ENCODE results near the gene MINDY4. TPM values are rescaled to one million over a fixed set of nuclear protein-coding genes. Genes with fewer than 3 reads are reported as not detected.

MINDY4 gene
- total and polyA plus RNA-seq, 2 of the 8 experiments (the other 6 are each of a cell fraction or from before 2014, with no cell fraction given) = 1.3 to 3.6 TPM

GRCh38 chr7:30880941-30881340 is 109.7 kb downstream of the MINDY4 start:
- POLR2A ChIA-PET (ENCODE audit: partially characterized antibody) = interaction anchor here (0.7 to 0.8 kb wide), 2 partner anchors 26 to 35 kb away, joined by 3 read pairs; no protein-coding TSS in a partner anchor
- H2AK5ac ChIP-seq (ENCODE audit: low read depth, low read length) = no peak overlapping the region
- H3K4me2 ChIP-seq (ENCODE audit: insufficient read depth in 1 of 2, low read depth in 2 of 2, low read length in 2 of 2) = 0 out of 4 replicates have a peak overlapping the region, but pooled peaks of 1 of the 2 experiments have one; percentile 33
- H4K8ac ChIP-seq (ENCODE audit: extremely low read depth, insufficient read depth, low read length) = no peak overlapping the region
- no peak overlapping the region for H3K14ac ChIP-seq (ENCODE audit: insufficient read length)
- TF ChIP-seq HDAC2 (IDR thresholded peaks at IDR 0.05; ENCODE audit: borderline replicate concordance in 1 of 2, low read depth in 2 of 2, low read length in 2 of 2) (no peak), CEBPB (IDR thresholded peaks at IDR 0.05; ENCODE audit: low read depth, low read length) (no peak), GABPA (IDR thresholded peaks at IDR 0.05; ENCODE audit: borderline replicate concordance, insufficient read depth, low read length) (no peak)
- TF ChIP-seq, protein P1, sequence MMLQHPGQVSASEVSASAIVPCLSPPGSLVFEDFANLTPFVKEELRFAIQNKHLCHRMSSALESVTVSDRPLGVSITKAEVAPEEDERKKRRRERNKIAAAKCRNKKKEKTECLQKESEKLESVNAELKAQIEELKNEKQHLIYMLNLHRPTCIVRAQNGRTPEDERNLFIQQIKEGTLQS (IDR thresholded peaks at IDR 0.05; ENCODE audit: insufficient read depth, low read depth, low read length) = no peak
- H2BK5ac ChIP-seq (ENCODE audit: low read depth, low read length) = no peak overlapping the region
- no peak overlapping the region for H3K4ac ChIP-seq (replicated peaks; ENCODE audit: insufficient read length, low read depth, low read length)
- no peak overlapping the region for H3K27ac ChIP-seq (ENCODE audit: low read depth, low read length)
- H2BK20ac ChIP-seq (ENCODE audit: low read length) = no peak overlapping the region
- CTCF ChIA-PET (ENCODE audit: partially characterized antibody) = interaction anchor here (0.8 to 3.8 kb wide), 9 partner anchors 9 to 241 kb away, joined by 3 to 20 read pairs (median 3); no protein-coding TSS in a partner anchor
- H3K9me3 ChIP-seq (ENCODE audit: insufficient read depth in 2 of 2, low read depth in 1 of 2, low read length in 1 of 2) = no peaks in the 10 kb centered on the region
- no peak for DNase-seq (ENCODE audit: low read depth in 1 of 2, low spot score in 2 of 2)
- H3K36me3 ChIP-seq (ENCODE audit: control insufficient read depth in 2 of 4, insufficient read depth in 4 of 4, low read length in 3 of 4) = no peaks in the 10 kb centered on the region
- H3K9ac ChIP-seq (replicated peaks in 1 of 4; ENCODE audit: extremely low read depth in 1 of 4, low read depth in 3 of 4, low read length in 3 of 4) = peak overlapping the region in 1 of 4 experiments; percentile 8; a peak in 1 of 7 replicates
- no peak overlapping the region for H2AFZ ChIP-seq (ENCODE audit: low read length)
- H3K79me2 ChIP-seq (ENCODE audit: control insufficient read depth in 1 of 2, insufficient read depth in 2 of 2, low read length in 2 of 2) = no peaks in the 10 kb centered on the region
- H4K5ac ChIP-seq (ENCODE audit: insufficient read length, low read depth, low read length) = no peak overlapping the region
- no peaks in the 10 kb centered on the region for H3K23me2 ChIP-seq (ENCODE audit: low read depth, low read length)
- H3K18ac ChIP-seq (ENCODE audit: extremely low read depth, low read length) = no peak overlapping the region
- FAIRE-seq = no peak
- H3K79me1 ChIP-seq (ENCODE audit: low read depth, low read length) = no peaks in the 10 kb centered on the region
- H4K91ac ChIP-seq (replicated peaks; ENCODE audit: insufficient read length, low read length) = no peak overlapping the region
- no peak overlapping the region for H2BK15ac ChIP-seq (ENCODE audit: low read length)
- H3K56ac ChIP-seq (replicated peaks; ENCODE audit: insufficient read length, low read depth, low read length) = no peak overlapping the region
- no peaks in the 10 kb centered on the region for H4K20me1 ChIP-seq (replicated peaks in 1 of 2; ENCODE audit: control insufficient read depth in 1 of 2, insufficient read depth in 2 of 2, low read length in 2 of 2)
- no peaks in the 10 kb centered on the region for H3K27me3 ChIP-seq (replicated peaks in 1 of 4; ENCODE audit: control insufficient read depth in 3 of 4, extremely low read depth in 1 of 4, insufficient read depth in 3 of 4, low read length in 3 of 4)
- no peak overlapping the region for H3K4me3 ChIP-seq (ENCODE audit: extremely low read depth in 1 of 4, insufficient read depth in 2 of 4, low read depth in 3 of 4, low read length in 4 of 4)
- no peak overlapping the region for H2BK12ac ChIP-seq (ENCODE audit: low read depth, low read length)
- H3K4me1 ChIP-seq (replicated peaks in 1 of 4; ENCODE audit: control insufficient read depth in 3 of 4, insufficient read depth in 4 of 4, low read length in 3 of 4) = peaks cover 0 to 27% (median 12%) of the 10 kb centered on the region in 4 experiments; a peak in 6 of 7 replicates
- no peak overlapping the region for H2BK120ac ChIP-seq (replicated peaks; ENCODE audit: low read depth, low read length)
- H3K23ac ChIP-seq (ENCODE audit: insufficient read length) = no peak overlapping the region
- WGBS, 2 experiments (ENCODE audit: extremely low coverage in 1 of 2, insufficient coverage in 1 of 2, insufficient read length in 1 of 2, insufficient replicate concordance in 2 of 2, low coverage in 1 of 2, low lambda C conversion rate in 2 of 2, missing lambda C conversion rate in 1 of 2) = 74% methylated on average over 4 of the region's 4 CpGs; no CpG with 5 or more reads in 1 of the 2 experiments

All from H1 (cell line).